HG02623 (cell line): ENCODE results near the gene PAGE4.

ENCODE experiments used
- ATAC-seq: cut with Tn5 transposase; IDR thresholded peaks from one replicate; pipeline ENCODE4 v1.9.1; 2021; ENCODE audit warnings: moderate library complexity; ENCODE audit not compliant: unreplicated experiment

Gene PAGE4, protein sequence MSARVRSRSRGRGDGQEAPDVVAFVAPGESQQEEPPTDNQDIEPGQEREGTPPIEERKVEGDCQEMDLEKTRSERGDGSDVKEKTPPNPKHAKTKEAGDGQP

GRCh38 chrX:49829016-49829415 is at the start of gene PAGE4:
Gene PAGE4 (plus strand): TSS chrX:49829303. CDS start chrX:49830429, 1,126 bp downstream.
- ATAC-seq: no peak

GRCh38 chrX:49784747-49785280 is 44.3 kb upstream of the PAGE4 start:
- no peak for ATAC-seq

- no peak for ATAC-seq
Observed at GRCh38 chrX:49792376-49792775, 36.7 kb upstream of the PAGE4 start.

DNA sequence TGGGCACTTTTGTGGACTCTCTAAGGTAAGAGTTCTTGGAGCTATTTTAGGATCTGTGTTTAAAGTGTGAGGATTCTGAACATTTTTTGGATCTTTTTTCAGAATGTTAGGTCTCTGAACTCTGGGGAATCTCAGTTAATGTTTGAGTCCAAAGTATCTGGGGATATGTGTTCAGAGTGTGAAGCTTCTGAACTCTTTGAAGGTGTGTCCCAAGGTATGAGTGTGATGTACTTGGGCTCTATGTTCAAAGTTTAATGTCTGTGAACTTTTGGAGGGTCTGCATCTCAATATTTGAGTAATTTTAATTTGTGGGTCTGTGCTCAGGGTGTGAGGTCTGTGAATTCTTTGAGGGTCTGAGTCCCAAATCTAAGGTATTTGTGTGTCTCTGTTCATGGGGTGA is 35.4 kb upstream of the PAGE4 start:
- no peak for ATAC-seq

- ATAC-seq: no peak
Observed at GRCh38 chrX:49799828-49800227, 29.3 kb upstream of the PAGE4 start.

DNA sequence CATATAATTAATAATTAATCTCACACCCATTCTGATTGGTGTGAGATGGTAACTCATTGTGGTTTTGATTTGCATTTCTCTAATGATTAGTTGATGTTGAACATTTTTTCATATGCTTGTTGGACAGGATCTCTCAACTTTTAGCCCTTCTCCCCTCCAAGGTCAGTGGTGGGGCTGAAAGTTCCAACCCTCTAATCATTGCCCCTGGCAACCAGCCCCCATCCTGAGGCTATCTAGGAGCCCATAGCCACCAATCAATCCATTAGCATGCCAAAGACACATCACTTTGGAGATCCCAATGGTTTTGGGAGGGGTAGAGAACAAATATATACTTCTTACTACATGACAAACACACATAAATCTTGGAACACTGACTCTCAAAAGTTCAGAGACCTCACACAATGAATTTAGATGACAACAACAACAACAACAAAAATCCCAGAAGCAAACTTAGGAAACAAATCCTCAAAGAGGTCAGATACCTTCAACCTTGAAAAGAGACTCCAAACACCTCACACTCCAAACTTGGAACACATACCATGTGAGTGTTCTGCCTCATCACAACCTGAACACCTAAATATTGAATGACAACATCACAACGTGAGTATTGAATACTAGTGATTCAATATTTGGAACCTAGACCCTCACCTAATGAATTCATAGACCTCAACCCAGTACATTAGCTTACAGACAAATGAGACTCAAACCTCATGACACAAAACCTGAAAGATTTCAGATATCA is 19.0 kb upstream of the PAGE4 start:
- ATAC-seq: no peak

- no peak for ATAC-seq
Observed at GRCh38 chrX:49812177-49812576, 16.9 kb upstream of the PAGE4 start.

- no peak for ATAC-seq
Observed at GRCh38 chrX:49816435-49816834, 12.7 kb upstream of the PAGE4 start.

- no peak for ATAC-seq
Observed at GRCh38 chrX:49838374-49838773, 9.3 kb downstream of the PAGE4 start.

DNA sequence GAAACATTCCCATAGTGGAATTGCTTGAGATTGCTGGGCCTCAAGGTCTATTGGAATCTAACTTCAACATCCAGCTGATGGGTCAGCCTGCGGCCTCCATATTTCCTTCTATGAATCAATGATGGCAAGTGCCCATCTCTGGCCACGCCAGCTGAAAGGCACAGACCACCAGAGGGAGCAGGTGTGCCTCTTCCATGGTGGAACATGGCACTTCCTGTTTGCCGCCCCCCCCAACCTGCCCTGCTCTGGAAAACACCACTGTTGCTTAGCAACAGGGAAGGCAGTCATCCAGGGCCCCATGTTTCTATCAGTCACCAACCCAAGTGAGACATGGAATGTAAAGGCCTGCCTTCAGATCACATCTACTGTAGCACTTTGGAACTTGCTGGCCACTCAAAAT is 11.6 kb downstream of the PAGE4 start:
- no peak for ATAC-seq

DNA sequence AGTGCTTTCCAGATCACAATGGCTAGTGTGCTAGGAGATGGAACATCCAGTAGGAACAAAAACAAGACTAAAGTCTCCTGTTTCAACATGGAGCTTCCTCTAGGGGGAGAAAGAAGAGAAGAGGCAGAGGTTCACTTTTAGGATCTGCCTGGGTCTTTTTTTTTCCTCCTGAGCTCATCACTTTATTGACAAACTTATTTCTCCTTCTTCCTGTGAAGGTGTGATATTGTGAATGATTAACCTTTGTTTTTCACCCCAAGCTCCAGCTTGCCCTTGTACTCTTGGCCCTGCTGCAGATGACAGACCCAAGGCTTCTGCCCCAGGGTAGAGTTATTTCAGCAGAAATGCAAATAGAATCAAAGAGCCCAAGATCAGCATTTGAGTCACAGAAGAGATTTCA is 13.5 kb downstream of the PAGE4 start:
- no peak for ATAC-seq

DNA sequence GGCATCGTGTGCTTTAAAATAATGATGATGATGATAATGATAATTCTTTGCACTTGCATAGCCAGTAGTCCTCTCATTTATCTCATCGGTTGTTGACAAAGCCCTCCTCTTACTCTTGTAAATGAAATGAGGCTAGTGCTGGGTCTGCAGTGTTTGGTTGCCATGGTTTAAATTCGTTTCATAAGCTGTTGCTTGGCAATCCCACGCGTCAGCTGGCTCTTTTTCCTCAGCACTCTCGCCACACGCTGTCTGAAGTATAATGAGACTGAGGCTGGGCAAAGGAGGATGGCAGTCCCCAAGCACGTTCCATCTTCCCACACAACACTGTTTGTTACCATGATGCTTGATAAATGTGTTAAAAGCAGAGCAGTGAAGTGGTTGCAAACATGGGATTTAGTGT is 15.5 kb downstream of the PAGE4 start:
- no peak for ATAC-seq

GRCh38 chrX:49845701-49846403 is 16.7 kb downstream of the PAGE4 start:
- ATAC-seq: no peak

DNA sequence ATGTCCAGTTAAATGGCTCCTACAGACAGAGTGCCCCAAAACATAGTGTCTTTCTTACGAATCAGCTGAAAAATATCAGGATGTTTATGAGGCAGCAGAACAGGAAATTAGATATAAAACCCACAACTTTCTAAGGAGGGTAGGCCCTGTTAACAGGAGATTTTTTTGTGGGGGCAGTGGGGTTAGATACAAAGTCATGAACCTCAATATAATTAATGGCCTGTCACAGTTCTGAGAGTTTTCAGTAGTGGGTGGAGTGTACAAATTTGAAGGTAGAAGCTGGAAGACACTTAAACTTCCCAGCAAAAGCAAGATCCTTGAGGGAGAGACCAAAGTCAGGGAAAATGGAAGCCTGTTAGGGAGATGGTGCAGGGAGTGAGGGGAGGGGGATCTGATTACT is 17.4 kb downstream of the PAGE4 start:
- ATAC-seq: no peak

GRCh38 chrX:49848275-49848674 is 19.2 kb downstream of the PAGE4 start:
- no peak for ATAC-seq

- ATAC-seq: no peak
Observed at GRCh38 chrX:49850028-49850427, 20.9 kb downstream of the PAGE4 start.

DNA sequence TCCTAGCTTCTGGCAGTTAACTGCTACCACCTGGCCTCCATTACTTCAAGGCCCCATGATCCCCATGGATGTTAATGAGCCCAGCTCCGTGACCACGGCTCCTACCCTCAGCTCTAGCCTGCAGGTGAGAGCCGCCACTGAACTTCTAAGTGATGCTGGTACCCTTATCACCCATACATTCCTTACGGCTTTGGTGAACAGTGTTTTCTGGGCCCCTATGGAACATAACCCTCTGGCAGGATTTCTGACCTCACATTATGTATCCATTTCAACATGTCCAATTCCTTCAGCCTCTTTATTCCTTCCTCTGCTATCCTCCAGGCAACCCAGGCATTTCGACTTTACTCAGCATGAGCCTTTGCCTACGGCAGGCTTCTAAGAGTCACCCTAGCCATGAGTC is 24.6 kb downstream of the PAGE4 start:
- ATAC-seq: no peak

- no peak for ATAC-seq
Observed at GRCh38 chrX:49856819-49857218, 27.7 kb downstream of the PAGE4 start.

- ATAC-seq: no peak
Observed at GRCh38 chrX:49858341-49858740, 29.2 kb downstream of the PAGE4 start.

DNA sequence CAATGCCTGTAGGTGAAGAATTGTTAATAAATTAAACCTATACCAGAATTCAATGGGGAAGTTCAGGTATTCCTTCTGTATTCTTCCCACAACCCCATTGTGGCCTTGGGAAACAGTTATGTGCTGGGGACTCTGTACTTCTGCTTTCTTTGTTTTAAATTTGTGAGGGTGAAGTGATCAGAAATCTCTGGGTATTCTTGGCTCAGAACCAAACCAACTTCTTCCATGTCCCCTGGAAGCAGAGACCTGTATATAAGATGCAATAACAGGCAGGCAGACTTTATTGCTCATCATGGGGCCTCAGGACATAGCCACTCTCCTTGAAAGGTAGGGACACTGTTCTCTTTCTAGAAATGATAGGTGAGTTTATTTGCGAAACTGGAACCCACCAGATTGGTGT is 30.4 kb downstream of the PAGE4 start:
- ATAC-seq: no peak

DNA sequence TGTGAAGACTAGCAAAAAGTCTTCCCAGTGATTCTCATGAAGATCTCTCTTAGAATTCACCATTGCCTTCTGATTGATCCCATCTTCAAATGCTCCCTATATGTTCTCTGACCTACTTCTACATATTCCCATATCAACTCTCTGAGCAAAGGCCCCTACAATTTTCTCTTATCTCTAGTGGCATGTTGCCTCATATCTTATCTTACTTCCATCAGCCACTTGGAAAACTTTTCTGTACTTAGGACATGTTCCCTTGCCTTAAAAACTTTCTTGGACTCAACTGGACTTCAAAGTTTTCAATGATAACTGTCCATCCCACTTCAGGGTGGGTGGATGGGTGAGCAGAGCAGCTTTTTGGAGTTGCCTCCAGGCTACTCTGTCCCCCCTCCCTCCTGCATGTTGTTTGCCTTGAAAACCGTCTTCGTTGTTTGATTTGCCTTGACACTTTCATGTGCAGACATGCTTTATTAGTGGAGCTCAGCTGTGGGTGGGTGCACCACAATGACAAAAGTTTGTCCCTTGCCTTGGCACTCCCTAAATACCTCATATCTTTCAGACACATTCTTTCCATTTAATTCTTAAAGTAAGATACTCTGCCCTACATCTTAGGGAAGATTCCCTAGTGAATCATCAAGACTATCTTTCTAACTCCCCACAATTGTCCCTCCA is 31.9 kb downstream of the PAGE4 start:
- no peak for ATAC-seq

- ATAC-seq: no peak
Observed at GRCh38 chrX:49862093-49862492, 33.0 kb downstream of the PAGE4 start.
